ENCODE data around the gene MRPL46.
"Not testable (repeated sequence)": the region's sequence is repeated elsewhere in the genome, so short reads cannot be mapped to it uniquely, and the experiment has no call there.

MRPL46 gene

GRCh38 chr15:88441076-88441730 is 26.0 kb downstream of the MRPL46 start:
- no peak for DNase-seq (ENCODE audit: low read depth in 2 of 2)

GRCh38 chr15:88440021-88440420 is 27.2 kb downstream of the MRPL46 start:
- DNase-seq (ENCODE audit: low read depth in 2 of 2) = no peak

GRCh38 chr15:88438181-88438580 is 29.0 kb downstream of the MRPL46 start:
- no peak for DNase-seq (ENCODE audit: low read depth in 2 of 2)

- not testable (repeated sequence) for DNase-seq (ENCODE audit: low read depth in 2 of 2)
Measured at GRCh38 chr15:88434106-88434505, 33.1 kb downstream of the MRPL46 start.

- DNase-seq (ENCODE audit: low read depth in 2 of 2) = no peak
Measured at GRCh38 chr15:88433046-88433685, 34.0 kb downstream of the MRPL46 start.

GRCh38 chr15:88431441-88431840 is 35.7 kb downstream of the MRPL46 start:
- no peak for DNase-seq (ENCODE audit: low read depth in 2 of 2)

GRCh38 chr15:88430051-88430450 is 37.1 kb downstream of the MRPL46 start:
- no peak for DNase-seq (ENCODE audit: low read depth in 2 of 2)

- no peak for DNase-seq (ENCODE audit: low read depth in 2 of 2)
Measured at GRCh38 chr15:88428805-88429605, 38.2 kb downstream of the MRPL46 start.

GRCh38 chr15:88428053-88428452 is 39.1 kb downstream of the MRPL46 start:
- DNase-seq (ENCODE audit: low read depth in 2 of 2) = no peak

GRCh38 chr15:88426304-88426703 is 40.9 kb downstream of the MRPL46 start:
- DNase-seq (ENCODE audit: low read depth in 2 of 2) = no peak

- no peak for DNase-seq (ENCODE audit: low read depth in 2 of 2)
Measured at GRCh38 chr15:88423331-88423730, 43.9 kb downstream of the MRPL46 start.

- DNase-seq (ENCODE audit: low read depth in 2 of 2) = no peak
Measured at GRCh38 chr15:88419830-88420229, 47.4 kb downstream of the MRPL46 start.
